ENCODE data around the gene DIS3L2. TPM values are rescaled to one million over a fixed set of nuclear protein-coding genes. Genes with fewer than 3 reads are reported as not detected.
"Not testable (repeated sequence)": the region's sequence is repeated elsewhere in the genome, so short reads cannot be mapped to it uniquely, and the experiment has no call there.

Gene DIS3L2
- total RNA-seq, 6 donors from 2014 or later = 31.2 to 98.5 (median 50.3) TPM

DNA sequence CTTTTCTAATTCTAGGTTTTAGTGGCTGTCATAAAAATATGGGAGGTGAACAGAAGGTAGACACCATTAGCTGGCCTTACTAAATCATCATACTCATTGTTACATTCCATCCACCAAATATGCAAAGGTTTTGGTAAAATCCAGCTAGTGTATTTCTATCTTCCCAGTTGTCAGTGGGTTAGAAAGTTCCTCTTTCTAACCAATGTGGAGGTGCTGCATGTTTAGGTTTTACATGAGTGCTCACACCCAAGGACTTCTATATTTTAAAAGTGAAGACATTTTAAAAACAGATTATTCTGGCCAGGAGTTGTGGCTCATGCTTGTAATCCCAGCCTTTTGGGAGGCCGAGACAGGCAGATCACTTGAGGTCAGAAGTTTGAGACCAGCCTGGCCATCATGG, 423.0 kb downstream of the DIS3L2 start:
- DNase-seq (no peak), ATAC-seq (ENCODE audit: low FRiP score in 2 of 2) (no peak)
- H3K27ac ChIP-seq = no peak overlapping the region
- no peaks in the 10 kb centered on the region for H3K9me3 ChIP-seq
- TF ChIP-seq, protein P1, sequence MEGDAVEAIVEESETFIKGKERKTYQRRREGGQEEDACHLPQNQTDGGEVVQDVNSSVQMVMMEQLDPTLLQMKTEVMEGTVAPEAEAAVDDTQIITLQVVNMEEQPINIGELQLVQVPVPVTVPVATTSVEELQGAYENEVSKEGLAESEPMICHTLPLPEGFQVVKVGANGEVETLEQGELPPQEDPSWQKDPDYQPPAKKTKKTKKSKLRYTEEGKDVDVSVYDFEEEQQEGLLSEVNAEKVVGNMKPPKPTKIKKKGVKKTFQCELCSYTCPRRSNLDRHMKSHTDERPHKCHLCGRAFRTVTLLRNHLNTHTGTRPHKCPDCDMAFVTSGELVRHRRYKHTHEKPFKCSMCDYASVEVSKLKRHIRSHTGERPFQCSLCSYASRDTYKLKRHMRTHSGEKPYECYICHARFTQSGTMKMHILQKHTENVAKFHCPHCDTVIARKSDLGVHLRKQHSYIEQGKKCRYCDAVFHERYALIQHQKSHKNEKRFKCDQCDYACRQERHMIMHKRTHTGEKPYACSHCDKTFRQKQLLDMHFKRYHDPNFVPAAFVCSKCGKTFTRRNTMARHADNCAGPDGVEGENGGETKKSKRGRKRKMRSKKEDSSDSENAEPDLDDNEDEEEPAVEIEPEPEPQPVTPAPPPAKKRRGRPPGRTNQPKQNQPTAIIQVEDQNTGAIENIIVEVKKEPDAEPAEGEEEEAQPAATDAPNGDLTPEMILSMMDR (IDR thresholded peaks at IDR 0.05) = no peak
- TF ChIP-seq EP300 (IDR thresholded peaks at IDR 0.05) (no peak), POLR2A (IDR thresholded peaks at IDR 0.05) (no peak), POLR2AphosphoS5 (IDR thresholded peaks at IDR 0.05) (no peak)
- no peak overlapping the region for H3K4me3 ChIP-seq
- H3K27me3 ChIP-seq = peaks cover 1 to 26% (median 7%) of the 10 kb centered on the region in 4 donors
- no peaks in the 10 kb centered on the region for H3K36me3 ChIP-seq
- peaks cover 3 to 30% (median 10%) of the 10 kb centered on the region in 4 donors for H3K4me1 ChIP-seq
- WGBS, 2 donors = 90 to 92% methylated on average over 1 of the region's 1 CpG

DNA sequence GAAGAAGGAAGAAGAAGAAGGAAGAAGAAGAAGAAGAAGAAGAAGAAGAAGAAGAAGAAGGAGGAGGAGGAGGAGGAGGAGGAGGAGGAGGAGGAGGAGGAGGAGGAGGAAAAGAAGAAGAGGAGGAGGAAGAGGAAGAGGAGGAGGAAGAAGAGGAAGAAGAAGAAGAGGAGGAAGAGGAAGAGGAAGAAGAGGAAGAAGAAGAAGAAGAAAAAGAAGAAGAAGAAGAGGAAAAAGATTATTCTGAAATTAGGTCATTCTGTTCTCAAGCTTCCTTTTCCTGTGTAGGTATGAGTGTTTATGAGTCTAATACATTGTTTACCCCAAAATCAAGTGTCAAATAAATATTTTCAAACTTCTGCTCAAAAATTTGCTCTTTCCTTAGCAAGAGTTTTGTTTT, 423.5 kb downstream of the DIS3L2 start:
- H3K36me3 ChIP-seq; H3K9me3 ChIP-seq; ATAC-seq (ENCODE audit: low FRiP score in 2 of 2); H3K4me3 ChIP-seq; DNase-seq: not testable (repeated sequence)
- H3K27ac ChIP-seq = peak overlapping the region in 2 of 4 donors; percentile 58 to 62
- peaks cover 3 to 30% (median 10%) of the 10 kb centered on the region in 4 donors for H3K4me1 ChIP-seq
- H3K27me3 ChIP-seq = peaks cover 1 to 26% (median 7%) of the 10 kb centered on the region in 4 donors

DNA sequence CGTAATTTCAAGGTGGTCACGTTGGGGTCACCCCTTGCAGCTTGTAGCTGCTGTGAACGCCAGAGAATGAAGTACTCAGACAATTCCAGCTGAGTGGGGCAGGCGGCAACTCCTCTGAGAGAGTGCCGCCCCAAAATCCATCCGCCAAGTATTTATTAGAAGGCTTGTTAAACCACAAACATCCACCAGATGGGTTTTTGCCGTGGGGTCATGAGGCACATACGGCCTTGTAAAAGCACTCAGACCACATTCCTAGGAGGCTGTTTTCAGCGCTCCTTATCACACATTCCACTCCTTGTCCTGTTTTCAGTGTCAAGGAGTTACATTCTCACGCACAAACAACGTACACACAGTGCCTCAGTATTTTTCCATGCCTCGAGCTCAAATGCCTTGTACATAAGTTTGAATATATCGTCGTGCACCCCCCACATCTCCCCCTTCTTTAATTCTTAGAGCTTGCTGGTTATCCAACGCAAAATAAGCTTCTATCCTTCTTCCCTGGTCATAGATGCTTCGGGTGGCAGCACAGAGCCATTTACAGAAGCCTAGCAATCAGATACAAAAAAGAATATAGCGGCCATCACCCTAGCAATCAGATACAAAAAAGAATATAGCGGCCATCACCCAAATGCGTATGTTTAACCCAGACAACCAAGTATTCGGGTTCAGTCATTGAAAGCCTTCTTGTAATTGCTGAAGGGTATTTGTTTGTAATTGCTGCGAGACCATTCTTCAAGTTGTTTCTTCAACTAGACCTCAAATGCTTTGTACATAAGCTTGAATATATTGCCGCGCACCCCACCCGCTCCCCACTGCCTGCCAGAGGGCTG, 424.4 kb downstream of the DIS3L2 start:
- peak in 1 of 2 donors; percentile 75 for ATAC-seq (ENCODE audit: low FRiP score in 2 of 2)
- Histone ChIP-seq H3K4me1 (peaks cover 3 to 30% (median 10%) of the 10 kb centered on the region in 4 donors), H3K4me3 (peak overlapping the region in 3 of 4 donors; percentile 25 to 39 (median 39)), H3K27ac (peak overlapping the region; percentile 57 to 85 (median 69)), H3K27me3 (peaks cover 1 to 26% (median 7%) of the 10 kb centered on the region in 4 donors), H3K36me3 (no peaks in the 10 kb centered on the region), H3K9me3 (no peaks in the 10 kb centered on the region)
- peak in 1 of 2 donors; percentile 53 for DNase-seq
- 16 to 22% methylated on average over 24 of the region's 24 CpGs for WGBS, 2 donors
- peak in 1 of 2 donors; percentile 49 for TF ChIP-seq POLR2AphosphoS5 (IDR thresholded peaks at IDR 0.05)
- TF ChIP-seq, protein P1 (IDR thresholded peaks at IDR 0.05) = peak in 2 of 6 experiments; percentile 8 to 50
- TF ChIP-seq EP300 (IDR thresholded peaks at IDR 0.05) = peak in 2 of 4 donors; percentile 50 to 63
- peak in 1 of 4 donors; percentile 32 for TF ChIP-seq POLR2A (IDR thresholded peaks at IDR 0.05)

DNA sequence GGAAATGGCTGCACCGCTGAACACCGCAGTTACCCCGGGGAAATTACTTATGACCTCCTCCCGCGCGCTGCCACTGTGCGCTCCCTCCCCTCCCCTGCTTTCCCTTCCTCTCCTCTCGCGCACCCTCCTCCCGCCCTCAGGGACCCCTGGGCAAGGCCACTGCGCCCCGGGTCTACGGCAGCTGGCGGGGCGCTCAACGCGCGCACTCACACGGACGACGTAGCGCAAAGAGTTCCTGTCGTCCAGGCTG, 424.9 kb downstream of the DIS3L2 start:
- Histone ChIP-seq H3K27ac (peak overlapping the region; percentile 57 to 85 (median 69)), H3K9me3 (no peaks in the 10 kb centered on the region), H3K27me3 (peaks cover 1 to 26% (median 7%) of the 10 kb centered on the region in 4 donors), H3K36me3 (no peaks in the 10 kb centered on the region), H3K4me3 (peak overlapping the region in 3 of 4 donors; percentile 25 to 39 (median 39)), H3K4me1 (peaks cover 3 to 30% (median 10%) of the 10 kb centered on the region in 4 donors)
- WGBS, 2 donors = 24 to 39% methylated on average over 18 to 23 of the region's 23 CpGs
- ATAC-seq (ENCODE audit: low FRiP score in 2 of 2) (peak; percentile 33 to 75), DNase-seq (peak in 1 of 2 donors; percentile 86)
- TF ChIP-seq POLR2AphosphoS5 (IDR thresholded peaks at IDR 0.05) (no peak), POLR2A (IDR thresholded peaks at IDR 0.05) (peak in 1 of 4 donors; percentile 47), EP300 (IDR thresholded peaks at IDR 0.05) (no peak)
- TF ChIP-seq, protein P1 (IDR thresholded peaks at IDR 0.05) = no peak

Small RNAs within 50 kb of the gene (small RNA-seq; reads per million reads assigned to genes)
- gene AC068134.3 (0 reads per million in 4 donors), gene AC068134.4 (0 reads per million in 4 donors), gene MIR562 (0 reads per million in 4 donors)

Other genes starting within 250 kb of the DIS3L2 start
- 10 to 100 TPM; 10.5 to 22.8 (median 17.4) TPM for gene PDE6D, start 180.4 kb upstream of the DIS3L2 start, total RNA-seq
- 10 to 100 TPM; 23.1 to 91.1 (median 28.2) TPM for gene COPS7B, start 175.3 kb upstream of the DIS3L2 start, total RNA-seq
- not detected for gene NPPC, start 35.3 kb upstream of the DIS3L2 start, total RNA-seq